KOPT-K1 (cell line): ENCODE data around the gene ALPI.
"Not testable (repeated sequence)": the region's sequence is repeated elsewhere in the genome, so short reads cannot be mapped to it uniquely, and the experiment has no call there.

ENCODE experiments used
- H3K27ac ChIP-seq: fragments of 200-600 bp; sonication (generic); 2 replicates; pipeline ENCODE4 v1.5.1; 2016; ENCODE audit warnings: antibody characterized with exemption, mild to moderate bottlenecking, low read depth, low read length; ENCODE audit not compliant: poor library complexity, severe bottlenecking
- H3K36me3 ChIP-seq: fragments of 200-600 bp; sonication (generic); 2 replicates; pipeline ENCODE4 v1.5.1; 2017; ENCODE audit warnings: antibody characterized with exemption, mild to moderate bottlenecking, low read length, moderate library complexity; ENCODE audit not compliant: insufficient read depth
- H3K9me3 ChIP-seq: fragments of 200-600 bp; sonication (generic); 2 replicates; pipeline ENCODE4 v1.5.1; 2017; ENCODE audit warnings: antibody characterized with exemption, low read length, mild to moderate bottlenecking; ENCODE audit not compliant: insufficient read depth, poor library complexity, severe bottlenecking

Gene ALPI

DNA sequence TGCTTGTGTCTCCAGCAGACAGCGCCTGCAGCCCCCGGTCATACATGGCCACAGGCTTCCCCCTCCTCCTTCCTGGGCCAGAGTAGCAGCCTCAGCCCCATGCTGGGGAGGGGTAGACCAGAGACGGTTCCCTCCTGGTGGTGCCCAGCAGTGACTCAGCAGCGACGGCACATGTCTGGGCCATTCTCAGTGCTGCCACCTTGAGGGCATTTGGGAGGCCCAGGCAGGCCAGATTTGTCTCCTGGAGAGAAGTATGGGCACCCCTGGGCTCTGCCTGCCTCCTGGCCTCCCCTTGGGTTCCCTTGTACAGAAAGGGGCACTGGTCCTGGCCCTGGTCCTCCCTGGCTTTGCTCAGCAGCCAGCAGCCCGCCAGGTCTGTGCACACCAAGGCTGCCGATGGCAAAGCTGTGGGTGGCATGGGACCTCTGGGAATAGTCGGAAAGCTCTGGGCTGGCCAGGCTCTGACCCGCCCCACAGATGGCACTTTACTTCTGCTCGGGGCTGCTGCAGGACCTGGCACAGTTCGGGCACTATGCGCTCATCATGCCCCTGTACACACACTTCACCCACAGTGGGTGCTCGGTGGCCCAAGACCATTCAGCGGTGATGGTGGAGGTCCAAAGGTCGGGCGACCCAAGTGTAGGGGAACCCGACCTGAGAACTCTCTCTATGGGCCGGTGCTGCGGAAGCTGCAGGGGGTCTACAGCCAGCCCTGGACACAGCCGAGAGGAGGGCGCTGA is 11.4 kb upstream of the ALPI start:
- Histone ChIP-seq H3K36me3 (no peaks in the 10 kb centered on the region), H3K9me3 (no peaks in the 10 kb centered on the region), H3K27ac (no peak overlapping the region)

DNA sequence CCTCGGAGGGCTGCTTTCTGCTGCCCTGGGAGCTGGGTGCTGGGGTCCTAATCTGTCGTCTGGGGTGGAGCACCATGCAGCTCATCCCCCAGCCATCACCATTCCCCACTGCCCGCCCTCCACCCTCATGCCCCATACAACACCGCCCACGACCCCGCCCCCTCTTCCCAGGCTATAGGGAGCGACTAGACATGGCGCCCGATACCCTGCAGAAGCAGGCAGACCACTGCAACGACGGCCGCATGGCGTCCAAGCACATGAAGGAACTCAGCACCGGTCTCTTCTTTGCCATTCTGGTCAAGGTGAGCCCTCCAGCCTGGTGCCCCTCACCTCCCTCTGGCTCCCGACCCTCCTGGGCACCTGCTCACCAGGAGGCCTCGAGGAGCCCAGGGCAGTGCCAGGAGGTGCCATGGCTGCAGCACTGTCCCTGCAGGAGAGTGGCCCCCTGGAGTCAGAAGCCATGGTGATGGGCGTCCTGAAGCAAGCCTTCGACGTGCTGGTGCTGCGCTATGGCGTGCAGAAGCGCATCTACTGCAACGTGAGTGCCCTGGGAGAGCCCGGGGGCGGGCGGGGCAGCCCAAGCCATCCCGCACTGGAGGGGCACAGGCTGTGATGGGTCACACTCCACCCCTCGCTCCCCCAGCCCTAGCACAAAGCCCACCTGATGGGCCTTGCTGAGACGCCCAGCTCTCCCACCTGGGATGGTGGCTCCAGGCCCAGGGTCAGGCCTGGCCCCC is 10.6 kb upstream of the ALPI start:
- not testable (repeated sequence) for H3K9me3 ChIP-seq, H3K27ac ChIP-seq, H3K36me3 ChIP-seq

DNA sequence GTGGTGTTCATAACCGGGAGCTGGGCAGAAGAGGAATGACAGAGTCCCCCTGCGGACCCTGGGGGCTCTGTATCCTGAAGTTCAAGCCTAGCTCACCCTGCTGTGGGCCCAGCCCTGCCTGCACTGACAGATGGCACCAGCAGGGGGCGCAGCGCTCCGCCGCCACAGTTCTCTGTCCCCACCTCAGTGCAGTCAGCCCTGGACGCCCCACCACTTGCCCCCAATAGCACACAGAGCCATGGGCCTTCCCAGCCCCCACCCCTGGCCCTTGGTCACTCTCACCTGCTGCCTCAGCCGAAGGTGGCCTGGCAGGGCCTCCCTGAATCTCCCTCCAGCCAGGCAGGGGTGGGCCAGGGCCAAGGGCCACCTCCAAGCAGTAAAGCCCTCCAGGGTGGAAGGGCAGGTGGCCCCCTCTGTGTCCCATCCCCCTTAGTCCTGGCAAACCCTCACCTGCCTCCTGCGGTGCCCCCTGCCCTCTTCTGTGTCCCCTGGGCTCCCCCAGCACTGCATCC is 9.6 kb upstream of the ALPI start:
- H3K9me3 ChIP-seq, H3K36me3 ChIP-seq, H3K27ac ChIP-seq: not testable (repeated sequence)

GRCh38 chr2:232447091-232447620 is 8.8 kb upstream of the ALPI start:
- Histone ChIP-seq H3K9me3 (no peaks in the 10 kb centered on the region), H3K36me3 (no peaks in the 10 kb centered on the region)

GRCh38 chr2:232447638-232448303 is 8.2 kb upstream of the ALPI start:
- no peaks in the 10 kb centered on the region for H3K9me3 ChIP-seq
- H3K27ac ChIP-seq = no peak overlapping the region
- no peaks in the 10 kb centered on the region for H3K36me3 ChIP-seq

More at GRCh38 chr2:232447091-232447620, 8.8 kb upstream of the ALPI start:
- no peak overlapping the region for H3K27ac ChIP-seq

DNA sequence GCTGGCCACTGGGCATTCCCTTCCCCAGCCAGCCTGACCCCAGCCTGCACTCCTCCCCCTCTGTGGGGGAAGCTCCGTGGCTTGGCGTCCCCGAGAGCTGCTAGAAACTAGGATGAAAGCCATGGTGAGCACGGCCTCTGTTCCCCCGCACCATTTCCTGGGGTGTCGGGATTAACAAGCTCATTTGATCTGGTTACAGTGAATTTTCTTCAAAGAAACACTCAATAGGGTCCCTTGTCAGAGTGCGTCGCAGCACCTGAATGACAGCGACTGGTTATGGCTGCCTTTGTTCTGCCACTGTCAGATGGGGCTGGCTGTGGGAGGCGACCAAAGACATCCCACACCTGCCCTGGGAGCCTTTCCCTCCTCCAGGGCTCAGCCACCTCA is 7.7 kb upstream of the ALPI start:
- Histone ChIP-seq H3K36me3 (no peaks in the 10 kb centered on the region), H3K9me3 (no peaks in the 10 kb centered on the region), H3K27ac (no peak overlapping the region)

DNA sequence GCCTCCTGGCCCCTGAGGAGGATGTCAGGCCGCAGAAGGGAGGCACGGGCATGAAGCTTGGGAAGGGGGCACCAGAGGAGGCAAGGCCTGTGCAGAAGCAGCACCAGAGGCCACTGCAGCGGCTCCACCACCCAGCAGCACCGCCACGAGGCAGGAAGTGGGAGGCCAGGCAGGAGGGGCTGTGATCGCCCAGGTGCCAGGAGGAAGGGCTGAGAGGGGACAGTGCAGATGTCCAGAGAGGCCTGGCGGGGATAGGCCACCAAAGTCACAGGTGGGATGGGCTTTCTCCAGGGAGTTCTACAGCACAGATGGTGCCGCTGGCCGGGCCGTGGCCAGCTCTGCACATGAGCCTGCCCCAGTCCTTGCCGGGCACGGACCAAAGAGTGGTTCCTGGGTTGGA is 6.0 kb upstream of the ALPI start:
- Histone ChIP-seq H3K9me3 (no peaks in the 10 kb centered on the region), H3K27ac (no peak overlapping the region), H3K36me3 (no peaks in the 10 kb centered on the region)

GRCh38 chr2:232451645-232452044 is 4.3 kb upstream of the ALPI start:
- H3K27ac ChIP-seq, H3K9me3 ChIP-seq, H3K36me3 ChIP-seq: not testable (repeated sequence)

DNA sequence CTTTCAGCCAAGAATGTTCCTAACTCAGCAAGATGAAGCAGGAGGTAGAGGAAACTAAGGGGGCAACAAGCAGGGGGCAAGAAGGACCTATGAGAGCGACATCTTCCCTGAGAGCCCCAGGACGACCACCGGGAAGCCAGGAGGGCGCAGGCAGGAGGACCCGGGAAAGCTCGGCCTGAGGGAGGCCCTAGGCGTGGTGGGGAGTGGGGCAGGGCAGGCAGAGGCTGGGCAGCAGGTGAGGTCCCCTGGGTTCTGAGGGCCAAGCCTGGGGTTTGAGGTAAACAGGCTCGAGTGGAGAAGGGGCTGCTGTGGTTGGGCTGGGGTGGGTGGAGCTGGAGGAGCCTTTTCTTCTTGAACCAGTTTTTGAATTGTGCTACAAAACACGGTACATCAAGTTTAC is 1.3 kb upstream of the ALPI start:
- Histone ChIP-seq H3K9me3 (no peaks in the 10 kb centered on the region), H3K27ac (no peak overlapping the region), H3K36me3 (no peaks in the 10 kb centered on the region)

DNA sequence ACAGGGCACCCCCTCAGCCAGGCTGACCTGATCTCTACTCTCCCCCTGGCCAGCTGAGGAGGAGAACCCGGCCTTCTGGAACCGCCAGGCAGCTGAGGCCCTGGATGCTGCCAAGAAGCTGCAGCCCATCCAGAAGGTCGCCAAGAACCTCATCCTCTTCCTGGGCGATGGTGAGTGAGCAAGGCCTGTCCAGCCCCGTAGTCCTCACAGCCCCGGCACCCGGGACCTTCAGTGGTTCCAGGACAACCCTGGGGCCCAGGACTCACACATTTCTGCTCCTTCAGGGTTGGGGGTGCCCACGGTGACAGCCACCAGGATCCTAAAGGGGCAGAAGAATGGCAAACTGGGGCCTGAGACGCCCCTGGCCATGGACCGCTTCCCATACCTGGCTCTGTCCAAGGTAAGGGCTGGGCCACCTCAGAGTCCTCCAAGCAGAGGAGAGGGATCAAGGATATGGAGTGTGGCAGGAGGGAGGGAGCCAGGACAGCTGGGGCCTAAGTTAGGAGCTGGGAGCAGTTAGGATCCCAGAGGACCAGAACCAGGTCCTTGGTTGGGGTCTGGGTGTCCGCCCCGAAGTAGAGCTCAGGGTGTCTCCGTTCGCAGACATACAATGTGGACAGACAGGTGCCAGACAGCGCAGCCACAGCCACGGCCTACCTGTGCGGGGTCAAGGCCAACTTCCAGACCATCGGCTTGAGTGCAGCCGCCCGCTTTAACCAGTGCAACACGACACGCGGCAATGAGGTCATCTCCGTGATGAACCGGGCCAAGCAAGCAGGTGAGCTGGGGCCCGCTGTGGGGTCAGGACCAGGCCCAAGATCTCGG is 555 bp downstream of the ALPI start:
- Histone ChIP-seq H3K9me3 (no peaks in the 10 kb centered on the region), H3K27ac (no peak overlapping the region), H3K36me3 (no peaks in the 10 kb centered on the region)

DNA sequence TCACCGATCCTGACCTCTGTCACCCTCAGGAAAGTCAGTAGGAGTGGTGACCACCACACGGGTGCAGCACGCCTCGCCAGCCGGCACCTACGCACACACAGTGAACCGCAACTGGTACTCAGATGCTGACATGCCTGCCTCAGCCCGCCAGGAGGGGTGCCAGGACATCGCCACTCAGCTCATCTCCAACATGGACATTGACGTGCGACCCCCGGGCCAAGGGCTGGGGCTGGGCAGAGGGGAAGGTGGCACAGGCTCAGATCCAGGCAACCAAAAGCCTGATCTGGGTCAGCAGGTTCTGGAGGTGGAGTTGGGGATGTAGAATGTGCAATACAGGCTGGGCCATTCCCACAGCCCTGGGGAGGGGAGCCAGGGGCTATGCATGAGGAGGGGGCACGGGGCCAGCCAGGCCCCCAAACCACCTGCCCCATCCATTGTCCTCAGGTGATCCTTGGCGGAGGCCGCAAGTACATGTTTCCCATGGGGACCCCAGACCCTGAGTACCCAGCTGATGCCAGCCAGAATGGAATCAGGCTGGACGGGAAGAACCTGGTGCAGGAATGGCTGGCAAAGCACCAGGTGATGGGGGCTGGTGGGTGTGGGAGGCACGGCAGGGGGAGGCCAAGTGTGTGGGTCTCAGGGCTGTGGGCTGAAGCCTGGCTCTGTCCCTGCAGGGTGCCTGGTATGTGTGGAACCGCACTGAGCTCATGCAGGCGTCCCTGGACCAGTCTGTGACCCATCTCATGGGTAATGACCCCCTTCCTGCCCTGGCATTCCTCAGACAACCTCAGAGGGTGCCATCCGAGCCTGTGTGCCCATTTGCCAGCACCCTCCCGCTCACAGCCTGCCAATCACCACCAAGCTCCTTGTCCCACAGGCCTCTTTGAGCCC is 1.4 kb downstream of the ALPI start:
- H3K9me3 ChIP-seq = no peaks in the 10 kb centered on the region
- no peak overlapping the region for H3K27ac ChIP-seq
- no peaks in the 10 kb centered on the region for H3K36me3 ChIP-seq

GRCh38 chr2:232458051-232458660 is 2.2 kb downstream of the ALPI start:
- Histone ChIP-seq H3K9me3 (no peaks in the 10 kb centered on the region), H3K27ac (no peak overlapping the region), H3K36me3 (no peaks in the 10 kb centered on the region)

- Histone ChIP-seq H3K27ac (no peak overlapping the region), H3K36me3 (no peaks in the 10 kb centered on the region), H3K9me3 (no peaks in the 10 kb centered on the region)
These were observed 2.9 kb downstream of the ALPI start for GRCh38 chr2:232458661-232459418.
